Activated B cell treated with CpG ODN at 0.5 μM for 24 hours (primary cell): ENCODE measurements around the gene TMEM184A. TPM values are rescaled to one million over a fixed set of nuclear protein-coding genes. Genes with fewer than 3 reads are reported as not detected.

Experiments
- ATAC-seq: fragments of 200-7000 bp; cut with Tn5 transposase; one replicate; pipeline ENCODE4 v1.10.0; 2021; ENCODE audit warnings: low read depth, mild to moderate bottlenecking, moderate library complexity
- CTCF ChIA-PET: fragments of 350-600 bp; sonication (Branson Sonifier 250); formaldehyde crosslinking; loops from one replicate; lab custom pipeline; 2021; ENCODE audit warnings: antibody characterized with exemption; lab: Charles Lee
- POLR2A ChIA-PET: fragments of 350-600 bp; sonication (Branson Sonifier 250); formaldehyde crosslinking; loops from one replicate; lab custom pipeline; 2021; ENCODE audit warnings: antibody characterized with exemption; lab: Charles Lee
- DNase-seq: peaks from one replicate; pipeline ENCODE4 v3.0.0; 2022
- H3K27ac Mint-ChIP-seq: one replicate; pipeline ENCODE4 v1.8.0; 2020; ENCODE audit warnings: mixed read lengths
- H3K27me3 Mint-ChIP-seq: one replicate; pipeline ENCODE4 v1.8.0; 2021; ENCODE audit warnings: mixed read lengths
- H3K36me3 Mint-ChIP-seq: one replicate; pipeline ENCODE4 v1.8.0; 2021; ENCODE audit warnings: low read depth, mixed read lengths
- H3K4me1 Mint-ChIP-seq: one replicate; pipeline ENCODE4 v1.8.0; 2021; ENCODE audit warnings: mixed read lengths
- H3K4me3 Mint-ChIP-seq: one replicate; pipeline ENCODE4 v1.8.0; 2020; ENCODE audit warnings: mild to moderate bottlenecking, mixed read lengths
- H3K9me3 Mint-ChIP-seq: one replicate; pipeline ENCODE4 v1.8.0; 2020; ENCODE audit warnings: mixed read lengths
- CTCF ChIP-seq: fragments of 200-600 bp; IDR thresholded peaks from one replicate; pipeline ENCODE4 v1.8.0; 2022; ENCODE audit warnings: antibody characterized with exemption, mild to moderate bottlenecking
- intact Hi-C: fragments of 100-400 bp; cut with micrococcal nuclease; formaldehyde crosslinking; loops from one replicate; pipeline ENCODE4 v1.15.1; 2024
- total RNA-seq: library from RNA; stranded (reverse); gene quantifications from 2 replicates; pipeline ENCODE4 v1.2.3, GENCODE V29; 2022

Gene TMEM184A
- total RNA-seq, 1 donor from 2014 or later, result not detected

GRCh38 chr7:1557006-1557405, 1.0 kb upstream of the TMEM184A start:
- ChIA-PET POLR2A (interaction anchor here (0.6 kb wide), 1 partner anchor 36 kb away, joined by 10 read pairs; no protein-coding TSS in a partner anchor), CTCF (interaction anchor here (0.7 kb wide), 1 partner anchor 20 kb away, joined by 3 read pairs; no protein-coding TSS in a partner anchor)
- no peaks in the 10 kb centered on the region for H3K36me3 Mint-ChIP-seq
- ATAC-seq (no peak), DNase-seq (no peak)
- no peak overlapping the region for H3K27ac Mint-ChIP-seq
- no peaks in the 10 kb centered on the region for H3K27me3 Mint-ChIP-seq
- H3K4me1 Mint-ChIP-seq, result peaks cover 3% of the 10 kb centered on the region
- no peaks in the 10 kb centered on the region for H3K9me3 Mint-ChIP-seq
- H3K4me3 Mint-ChIP-seq, result no peak overlapping the region
- no peak for TF ChIP-seq CTCF
- intact Hi-C loops, result no loop called here

GRCh38 chr7:1555046-1555812, 776 bp downstream of the TMEM184A start:
- intact Hi-C loops, result no loop called here
- no peaks in the 10 kb centered on the region for H3K27me3 Mint-ChIP-seq
- peaks cover 3% of the 10 kb centered on the region for H3K4me1 Mint-ChIP-seq
- H3K27ac Mint-ChIP-seq, result no peak overlapping the region
- ATAC-seq (no peak), DNase-seq (no peak)
- POLR2A ChIA-PET, result no interaction called here
- CTCF ChIA-PET, result no interaction called here
- H3K4me3 Mint-ChIP-seq, result no peak overlapping the region
- H3K36me3 Mint-ChIP-seq, result no peaks in the 10 kb centered on the region
- no peaks in the 10 kb centered on the region for H3K9me3 Mint-ChIP-seq
- TF ChIP-seq CTCF, result no peak

GRCh38 chr7:1554333-1555045, 1.5 kb downstream of the TMEM184A start:
- no peak for TF ChIP-seq CTCF
- Mint-ChIP-seq H3K4me3 (no peak overlapping the region), H3K9me3 (no peaks in the 10 kb centered on the region), H3K27me3 (no peaks in the 10 kb centered on the region), H3K36me3 (no peaks in the 10 kb centered on the region), H3K4me1 (peaks cover 3% of the 10 kb centered on the region), H3K27ac (no peak overlapping the region)
- DNase-seq, result no peak
- ChIA-PET CTCF (no interaction called here), POLR2A (no interaction called here)
- no peak for ATAC-seq
- intact Hi-C loops, result no loop called here

GRCh38 chr7:1553512-1554210, 2.3 kb downstream of the TMEM184A start:
- no peak overlapping the region for H3K4me3 Mint-ChIP-seq
- H3K27me3 Mint-ChIP-seq, result no peaks in the 10 kb centered on the region
- H3K27ac Mint-ChIP-seq, result no peak overlapping the region
- intact Hi-C loops, result no loop called here
- POLR2A ChIA-PET, result no interaction called here
- DNase-seq, result no peak
- H3K36me3 Mint-ChIP-seq, result no peaks in the 10 kb centered on the region
- no peak for TF ChIP-seq CTCF
- peaks cover 3% of the 10 kb centered on the region for H3K4me1 Mint-ChIP-seq
- ATAC-seq, result no peak
- no peaks in the 10 kb centered on the region for H3K9me3 Mint-ChIP-seq
- CTCF ChIA-PET, result no interaction called here

- H3K27ac Mint-ChIP-seq, result no peak overlapping the region
- H3K4me3 Mint-ChIP-seq, result no peak overlapping the region
- ATAC-seq (no peak), DNase-seq (no peak)
- POLR2A ChIA-PET, result no interaction called here
- intact Hi-C loops, result no loop called here
- TF ChIP-seq CTCF, result no peak
- H3K27me3 Mint-ChIP-seq, result no peaks in the 10 kb centered on the region
- H3K4me1 Mint-ChIP-seq, result peaks cover 6% of the 10 kb centered on the region
- CTCF ChIA-PET, result no interaction called here
- no peaks in the 10 kb centered on the region for H3K9me3 Mint-ChIP-seq
- no peaks in the 10 kb centered on the region for H3K36me3 Mint-ChIP-seq
Measured at GRCh38 chr7:1552200-1552599, 3.8 kb downstream of the TMEM184A start.
